HG03159 (cell line): ENCODE measurements around the gene KRT20.

Experiments
- ATAC-seq: cut with Tn5 transposase; IDR thresholded peaks from one replicate; pipeline ENCODE4 v1.9.1; 2021; ENCODE audit warnings: mild to moderate bottlenecking, moderate library complexity; ENCODE audit not compliant: unreplicated experiment

Gene KRT20

GRCh38 chr17:40854175-40854814 lies 30.7 kb downstream of the KRT20 start:
- ATAC-seq = no peak

DNA sequence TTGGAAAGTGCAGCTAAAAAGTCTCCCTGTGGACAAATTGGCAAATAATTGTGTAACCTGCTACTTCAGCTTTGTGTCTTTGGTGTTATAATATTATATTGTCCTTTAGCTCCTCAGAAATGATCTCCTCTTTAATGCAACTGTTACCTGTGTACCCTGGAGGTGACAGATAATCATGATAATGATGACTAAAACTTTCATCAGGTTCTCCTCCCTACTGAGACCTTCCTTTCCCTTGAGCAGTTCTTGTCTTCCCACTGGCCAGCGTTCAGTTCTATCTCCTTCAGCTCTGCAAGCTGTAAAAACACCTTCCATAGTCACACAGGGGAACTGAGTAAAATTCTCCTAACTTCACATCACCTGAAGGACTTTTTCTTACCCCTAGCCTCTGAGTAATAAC lies 32.7 kb downstream of the KRT20 start:
- ATAC-seq = no peak

GRCh38 chr17:40850293-40850972 lies 34.6 kb downstream of the KRT20 start:
- ATAC-seq = no peak

DNA sequence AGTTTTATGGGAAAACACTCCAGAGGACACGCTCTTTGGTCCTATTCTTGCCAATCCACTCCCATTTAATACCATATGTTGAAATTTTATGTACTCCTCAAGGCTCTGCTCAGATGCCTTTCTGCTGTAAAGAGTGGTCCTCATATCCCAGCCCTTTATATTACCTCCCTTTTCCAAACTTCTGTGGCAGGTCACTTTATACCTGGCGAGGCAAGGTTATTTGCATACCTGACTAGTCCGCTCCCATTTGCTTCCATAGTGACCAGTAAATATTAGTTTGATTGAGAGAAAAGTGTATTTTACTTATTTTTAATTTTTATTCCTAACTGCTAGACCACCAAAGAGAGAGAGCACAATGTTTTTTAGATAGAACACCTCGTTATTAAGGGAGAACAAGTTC lies 35.3 kb downstream of the KRT20 start:
- no peak for ATAC-seq

DNA sequence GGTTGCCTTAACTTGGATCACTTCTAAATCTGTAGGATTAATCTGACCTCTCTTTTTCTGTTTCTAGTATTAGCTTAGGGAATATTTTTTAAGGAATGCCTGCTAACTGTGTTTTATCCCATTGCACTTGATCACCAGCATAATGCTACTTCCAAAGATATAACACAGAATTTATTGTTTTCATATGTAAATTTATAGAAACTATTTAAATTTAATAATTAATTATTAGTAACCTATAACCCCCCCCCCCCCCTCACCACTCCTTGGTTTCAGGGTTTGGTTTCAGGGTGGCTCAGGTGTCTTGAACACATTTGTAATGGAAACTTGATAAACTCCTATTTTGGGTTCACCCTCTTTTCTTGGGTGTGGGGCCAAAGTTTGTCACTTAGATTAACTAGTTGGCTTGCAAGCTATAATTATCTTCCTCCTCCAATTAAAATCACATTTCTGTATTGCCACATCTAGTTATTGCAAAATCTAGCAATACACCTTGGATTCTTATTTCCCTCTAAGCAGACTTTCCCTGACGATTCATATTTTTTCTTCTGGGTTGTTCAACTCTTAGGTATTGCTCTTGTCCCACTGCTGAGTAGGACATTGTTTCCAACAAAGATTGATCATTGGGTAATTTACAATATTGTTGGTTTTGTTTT lies 36.3 kb downstream of the KRT20 start:
- ATAC-seq = no peak

GRCh38 chr17:40846515-40847144 lies 38.4 kb downstream of the KRT20 start:
- no peak for ATAC-seq

DNA sequence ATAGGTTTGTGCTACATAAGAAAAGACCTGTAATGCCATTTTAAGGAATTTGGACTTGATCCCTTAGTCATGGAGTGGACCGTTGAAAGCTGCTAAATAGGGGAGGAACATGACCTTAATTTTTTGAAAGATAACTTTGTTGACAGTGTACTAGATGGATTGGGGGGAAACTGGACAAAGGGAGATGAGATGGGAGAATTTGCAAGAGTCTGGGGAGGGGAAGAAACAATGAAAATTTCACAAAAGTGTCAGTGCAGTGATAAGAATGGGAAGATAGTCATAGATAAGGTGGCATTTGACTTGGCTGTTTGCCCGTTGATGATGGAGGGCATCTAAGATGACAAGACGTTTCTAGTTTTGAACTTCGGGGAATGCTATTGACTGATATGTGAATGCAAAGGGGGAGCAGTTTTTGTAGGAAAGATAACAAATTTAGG lies 40.4 kb downstream of the KRT20 start:
- no peak for ATAC-seq

- no peak for ATAC-seq
Measured at GRCh38 chr17:40843242-40843641, 41.8 kb downstream of the KRT20 start.

- no peak for ATAC-seq
Measured at GRCh38 chr17:40841246-40841645, 43.8 kb downstream of the KRT20 start.

- ATAC-seq = no peak
Measured at GRCh38 chr17:40839194-40839593, 45.8 kb downstream of the KRT20 start.

DNA sequence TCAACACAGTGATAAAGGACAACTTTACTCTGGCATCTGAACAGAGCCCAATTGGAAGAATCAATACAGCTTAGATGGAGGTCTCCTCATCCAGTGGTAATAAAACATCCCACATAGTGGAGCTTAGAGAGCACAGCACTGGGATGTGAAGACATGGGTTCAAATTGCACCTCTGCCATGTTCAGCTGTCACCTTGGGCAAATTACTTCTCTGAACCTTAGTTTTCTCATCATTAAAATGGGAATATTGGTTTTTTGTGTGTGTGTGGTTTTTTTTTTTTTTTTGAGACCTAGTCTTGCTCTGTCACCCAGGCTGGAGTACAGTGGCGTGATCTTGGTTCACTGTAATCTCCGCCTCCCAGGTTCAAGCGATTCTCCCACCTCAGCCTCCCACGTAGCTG lies 49.0 kb downstream of the KRT20 start:
- ATAC-seq = no peak

DNA sequence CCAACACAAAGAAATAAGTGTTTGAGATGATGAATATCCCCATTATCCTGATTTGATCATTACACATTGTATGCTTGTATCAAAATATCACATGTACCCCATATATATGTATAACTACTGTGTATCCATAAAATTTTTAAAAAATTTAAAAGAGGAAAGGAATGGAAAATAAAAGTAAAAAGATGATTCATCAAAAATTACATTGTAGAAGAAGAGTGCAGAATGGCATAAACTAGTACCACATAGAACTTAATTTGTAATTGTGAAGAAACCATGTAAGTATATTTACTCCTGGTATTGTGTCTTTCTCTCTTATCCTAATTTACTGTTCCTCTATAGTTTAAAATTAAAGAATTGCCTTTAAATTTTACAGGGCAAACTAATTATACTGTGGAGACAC lies 51.2 kb downstream of the KRT20 start:
- no peak for ATAC-seq

GRCh38 chr17:40832840-40833239 lies 52.2 kb downstream of the KRT20 start:
- ATAC-seq = no peak

GRCh38 chr17:40830085-40830776 lies 54.8 kb downstream of the KRT20 start:
- no peak for ATAC-seq

DNA sequence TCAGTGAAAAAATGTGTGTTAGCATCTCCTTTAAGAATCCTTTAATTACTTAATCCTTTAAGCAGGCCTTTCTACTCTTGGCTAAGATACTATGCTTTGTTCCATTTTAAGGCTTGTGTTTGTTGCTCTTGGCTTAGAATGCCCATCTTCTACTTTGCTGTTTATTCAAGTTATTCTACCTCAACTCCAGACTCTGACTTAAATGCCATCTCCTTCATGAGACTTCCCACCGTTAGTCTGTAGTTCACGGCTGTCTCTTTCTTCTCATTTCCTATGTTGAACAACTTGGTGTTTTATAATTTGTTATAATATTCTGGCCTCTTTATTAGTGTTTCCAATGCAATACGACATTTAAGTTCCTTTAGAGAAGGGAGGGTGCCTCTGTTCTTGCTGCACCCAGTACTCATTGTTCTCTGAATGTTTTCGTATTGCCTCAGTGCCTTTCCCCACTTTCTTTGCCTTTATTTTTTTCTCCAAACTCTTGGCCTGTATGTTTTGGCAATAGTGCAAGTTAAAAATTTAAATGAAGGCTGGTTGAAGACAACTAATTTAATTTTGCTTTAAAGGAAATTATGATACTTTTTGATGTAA lies 56.5 kb downstream of the KRT20 start:
- ATAC-seq = no peak

- ATAC-seq = no peak
Measured at GRCh38 chr17:40827746-40828453, 57.1 kb downstream of the KRT20 start.
